HG03045 (cell line): Measurements from ENCODE around the gene ZNF750.

Experiments used
- ATAC-seq: cut with Tn5 transposase; IDR thresholded peaks from one replicate; pipeline ENCODE4 v1.9.1; 2021; ENCODE audit warnings: mild to moderate bottlenecking, moderate library complexity; ENCODE audit not compliant: unreplicated experiment

ZNF750 gene

GRCh38 chr17:82836823-82837357 lies 2.9 kb downstream of the ZNF750 start:
- no peak for ATAC-seq

GRCh38 chr17:82835766-82836512 lies 3.9 kb downstream of the ZNF750 start:
- no peak for ATAC-seq

GRCh38 chr17:82835122-82835521 lies 4.7 kb downstream of the ZNF750 start:
- ATAC-seq = no peak

GRCh38 chr17:82832881-82833475 lies 6.8 kb downstream of the ZNF750 start:
- ATAC-seq = no peak

- no peak for ATAC-seq
Observed at GRCh38 chr17:82832411-82832810, 7.4 kb downstream of the ZNF750 start.

- no peak for ATAC-seq
Observed at GRCh38 chr17:82831818-82832200, 8.0 kb downstream of the ZNF750 start.

GRCh38 chr17:82831041-82831817 lies 8.6 kb downstream of the ZNF750 start:
- ATAC-seq = no peak

- no peak for ATAC-seq
Observed at GRCh38 chr17:82830249-82830661, 9.6 kb downstream of the ZNF750 start.

GRCh38 chr17:82828875-82829487 lies 10.8 kb downstream of the ZNF750 start:
- ATAC-seq = no peak

GRCh38 chr17:82826956-82827355 lies 12.9 kb downstream of the ZNF750 start:
- ATAC-seq = no peak

- ATAC-seq = no peak
Observed at GRCh38 chr17:82826211-82826610, 13.6 kb downstream of the ZNF750 start.

GRCh38 chr17:82825540-82826124 lies 14.2 kb downstream of the ZNF750 start:
- no peak for ATAC-seq

GRCh38 chr17:82823004-82823403 lies 16.8 kb downstream of the ZNF750 start:
- no peak for ATAC-seq

GRCh38 chr17:82822281-82822680 lies 17.5 kb downstream of the ZNF750 start:
- ATAC-seq = no peak

- no peak for ATAC-seq
Observed at GRCh38 chr17:82821554-82821953, 18.3 kb downstream of the ZNF750 start.

- ATAC-seq = no peak
Observed at GRCh38 chr17:82820278-82821251, 19.3 kb downstream of the ZNF750 start.

- ATAC-seq = no peak
Observed at GRCh38 chr17:82817947-82818346, 21.9 kb downstream of the ZNF750 start.

GRCh38 chr17:82816358-82816757 lies 23.5 kb downstream of the ZNF750 start:
- no peak for ATAC-seq

GRCh38 chr17:82815790-82816305 lies 24.0 kb downstream of the ZNF750 start:
- no peak for ATAC-seq
